GM19324 (cell line): ENCODE measurements around the gene DNAI7.

ENCODE experiments used
- ATAC-seq: cut with Tn5 transposase; IDR thresholded peaks from one replicate; pipeline ENCODE4 v1.9.1; 2021; ENCODE audit warnings: mild to moderate bottlenecking, moderate library complexity; ENCODE audit not compliant: unreplicated experiment, low FRiP score

DNAI7 gene

DNA sequence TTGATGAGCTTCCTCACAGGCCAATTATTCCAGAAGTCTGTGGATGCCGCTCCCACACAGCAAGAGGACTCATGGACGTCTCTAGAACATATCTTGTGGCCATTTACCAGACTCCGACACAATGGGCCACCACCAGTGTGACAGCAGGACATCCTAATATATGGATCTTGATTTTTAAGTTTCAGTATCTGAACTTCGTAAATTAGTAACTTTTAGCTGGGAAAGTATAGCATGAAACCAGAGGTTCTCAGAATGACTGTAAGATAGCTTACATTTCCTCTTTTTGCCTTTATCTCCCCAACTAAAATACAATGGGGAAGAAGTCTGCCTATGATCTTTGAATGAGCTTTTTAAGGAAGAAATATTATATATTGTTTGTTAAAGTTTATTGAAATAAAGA, 87.0 kb downstream of the DNAI7 start:
- ATAC-seq, result peak; percentile 72

DNA sequence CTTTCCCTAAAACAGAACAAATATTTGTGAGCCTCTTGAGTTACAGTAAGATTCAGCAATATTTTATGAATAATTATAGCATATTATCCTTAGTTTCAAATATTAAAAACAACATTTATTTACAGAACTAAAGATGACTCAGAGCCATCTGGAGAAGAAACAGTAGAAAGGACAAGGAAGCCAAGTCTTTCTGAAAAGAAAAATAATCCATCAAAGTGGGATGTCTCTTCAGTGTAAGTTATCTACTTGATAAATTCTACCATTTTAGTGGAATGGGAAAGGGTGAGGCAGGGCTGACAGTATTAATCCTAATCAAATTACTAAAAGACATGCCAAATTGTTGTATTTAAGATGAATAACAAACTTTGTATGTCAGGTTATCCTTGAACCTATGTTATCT, 88.1 kb downstream of the DNAI7 start:
- ATAC-seq, result no peak

DNA sequence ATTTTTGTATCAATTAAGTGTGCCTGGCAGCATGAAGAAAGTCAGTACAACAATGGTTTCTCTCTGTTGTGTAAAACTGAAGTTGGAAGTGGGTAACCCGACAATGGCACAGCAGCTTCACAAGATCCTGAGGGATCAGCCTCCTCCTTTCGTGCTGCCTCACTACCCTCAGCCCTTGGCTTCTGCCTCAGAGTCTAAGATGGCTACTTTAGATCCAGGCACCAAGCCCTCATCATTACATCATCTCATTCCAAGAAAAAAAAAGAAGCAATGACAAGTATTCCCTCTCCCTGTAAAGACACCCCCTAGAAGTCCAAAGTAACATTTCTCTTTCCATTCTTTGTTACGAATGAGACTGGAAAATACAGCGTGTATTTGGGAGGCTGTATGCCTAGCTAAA, 92.6 kb downstream of the DNAI7 start:
- no peak for ATAC-seq

DNA sequence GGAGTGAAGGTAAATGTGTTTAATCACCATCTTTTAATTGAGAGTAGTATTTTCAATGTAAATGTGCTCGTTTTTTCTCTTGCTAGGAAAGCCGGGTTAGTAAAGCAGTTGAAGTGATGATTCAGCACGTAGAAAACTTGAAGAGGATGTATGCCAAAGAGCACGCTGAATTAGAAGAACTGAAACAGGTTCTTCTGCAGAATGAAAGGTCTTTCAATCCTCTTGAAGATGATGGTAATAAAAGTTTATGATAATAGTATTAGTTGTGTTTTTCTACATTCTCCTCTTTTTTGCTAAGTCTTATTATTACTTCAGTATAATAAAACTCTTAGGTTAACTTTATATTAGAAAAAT, 93.9 kb downstream of the DNAI7 start:
- ATAC-seq, result no peak

DNA sequence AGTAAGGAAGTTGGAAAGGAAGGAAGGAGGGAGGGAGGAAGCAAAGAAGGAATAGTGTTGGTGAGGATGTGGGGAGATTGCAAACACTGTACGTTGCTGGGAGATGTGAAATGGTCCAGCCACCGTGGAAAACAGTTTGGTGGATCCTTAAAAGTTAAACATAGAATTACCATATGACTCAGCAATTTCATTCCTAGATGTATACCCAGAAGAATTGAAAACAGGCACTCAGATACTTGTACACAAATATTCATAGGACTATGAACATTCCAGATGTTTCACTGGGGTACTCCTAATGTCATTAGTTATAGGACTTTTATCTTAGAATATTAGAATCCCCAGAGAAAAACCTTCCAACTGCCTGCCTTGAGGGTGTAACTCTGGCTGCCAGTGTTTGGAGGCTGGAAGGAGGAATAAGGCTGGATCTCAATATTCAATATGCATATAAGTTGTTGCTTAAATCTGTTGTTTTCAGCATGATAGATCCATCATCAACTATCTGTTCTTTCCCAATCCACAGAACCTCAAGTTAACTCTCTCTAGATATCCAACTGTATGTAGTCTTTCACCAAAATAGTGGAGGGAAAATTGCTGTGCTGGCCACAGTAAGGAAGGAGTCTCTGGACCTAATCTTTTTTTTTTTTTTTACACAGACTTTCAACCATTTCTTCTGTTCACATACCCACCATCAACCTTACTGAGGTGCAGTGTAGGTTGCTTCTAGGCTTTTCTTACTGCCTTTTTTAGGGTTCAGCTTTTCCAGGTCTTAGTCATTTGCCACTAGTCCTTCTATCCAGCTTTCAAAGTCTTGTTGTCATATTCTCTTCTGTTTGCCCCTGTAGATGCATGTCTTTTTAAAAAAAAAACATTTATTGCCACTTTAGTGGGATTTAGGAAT, 94.5 kb downstream of the DNAI7 start:
- ATAC-seq, result no peak

DNA sequence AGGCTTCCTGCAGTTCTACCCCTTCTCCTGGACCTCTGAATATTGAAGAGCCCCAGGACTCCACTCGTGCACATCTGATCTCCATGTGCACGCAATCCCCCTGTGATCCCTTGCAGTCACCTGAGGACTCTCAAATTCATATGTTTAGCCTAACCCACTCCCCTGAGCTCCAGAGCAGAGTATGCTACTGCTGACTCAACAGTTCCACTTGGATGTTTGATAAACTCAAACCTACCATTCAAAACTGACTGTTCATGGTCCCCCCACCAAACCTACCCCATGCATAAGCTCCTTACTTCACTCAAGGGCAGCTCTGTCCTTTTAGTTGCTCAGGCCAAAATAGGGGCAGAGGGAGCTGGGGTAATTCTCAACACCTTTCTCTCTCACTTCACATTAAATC, 96.0 kb downstream of the DNAI7 start:
- ATAC-seq, result no peak

DNA sequence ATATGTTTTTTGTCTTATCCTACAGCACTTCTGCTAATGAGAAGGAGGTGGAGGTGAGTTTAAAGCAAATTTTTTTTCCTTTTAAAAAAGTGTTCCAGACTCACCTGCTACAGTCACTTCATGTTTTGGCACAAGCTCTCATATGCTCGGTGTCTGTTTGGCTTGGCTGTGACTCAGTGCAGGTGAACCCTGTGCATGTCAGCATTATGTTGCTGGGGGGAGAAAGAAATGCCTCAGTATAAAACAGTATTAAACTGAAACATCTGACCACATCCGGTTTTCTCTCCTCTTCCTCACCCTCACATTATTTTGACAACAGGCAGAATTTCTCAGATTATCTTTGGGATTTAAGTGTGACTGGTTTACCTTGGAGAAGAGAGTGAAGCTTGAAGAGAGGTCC, 105.2 kb downstream of the DNAI7 start:
- ATAC-seq, result no peak

DNA sequence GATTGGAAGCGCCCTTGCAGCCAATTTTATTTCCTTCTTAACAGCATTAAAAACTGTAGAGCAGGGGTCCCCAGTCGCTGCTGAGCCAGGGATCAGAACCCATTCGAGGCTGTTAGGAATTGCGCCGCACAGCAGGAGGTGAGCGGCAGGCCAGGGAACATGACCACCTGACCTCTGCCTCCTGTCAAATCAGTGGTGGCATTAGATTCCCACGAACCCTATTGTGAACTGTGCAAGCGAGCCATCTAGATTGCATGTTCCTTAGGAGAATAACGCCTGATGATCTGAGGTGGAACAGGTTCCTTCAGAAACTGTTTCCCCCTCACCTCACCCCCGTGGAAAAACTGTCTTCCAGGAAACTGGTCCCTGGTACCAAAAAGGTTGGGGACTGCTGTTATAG, 107.4 kb downstream of the DNAI7 start:
- ATAC-seq, result no peak

DNA sequence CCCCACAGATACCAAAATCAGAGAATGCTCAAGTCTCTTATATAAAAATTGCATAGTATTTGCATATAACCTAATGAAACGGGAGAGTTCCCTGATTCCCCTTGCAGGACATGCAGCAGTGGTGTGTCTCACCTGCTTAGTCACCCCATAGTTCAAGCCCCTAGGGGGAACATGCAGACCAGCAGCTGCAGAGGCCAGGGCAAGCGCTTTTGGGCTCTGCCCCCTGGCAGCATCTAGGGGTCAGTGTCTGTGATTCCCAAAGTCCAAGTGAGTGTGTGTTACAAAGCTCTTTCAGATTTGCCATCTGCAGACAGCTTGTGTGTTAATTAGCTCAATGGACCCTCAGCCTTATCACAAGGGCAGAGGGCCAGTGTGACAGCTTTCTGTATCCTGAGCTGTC, 110.1 kb downstream of the DNAI7 start:
- no peak for ATAC-seq

DNA sequence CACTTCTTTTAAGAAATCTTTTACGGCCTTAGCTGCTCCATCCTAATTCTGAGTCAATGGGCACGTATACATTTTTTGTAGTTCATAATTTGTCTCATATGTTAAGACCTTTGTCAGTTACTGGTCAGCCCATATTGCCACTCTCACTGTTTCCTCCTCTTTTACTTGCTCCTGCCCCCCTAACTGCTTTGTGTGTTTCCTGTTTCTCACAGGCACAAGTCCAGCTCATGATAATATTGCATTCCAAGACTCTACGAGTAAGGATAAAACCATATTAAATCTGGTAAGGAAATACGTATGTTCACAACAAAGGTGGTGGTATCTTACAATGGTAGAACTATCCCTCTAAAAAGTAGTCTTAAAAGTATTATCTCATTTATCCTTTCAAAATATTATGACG, 111.7 kb downstream of the DNAI7 start:
- no peak for ATAC-seq

DNA sequence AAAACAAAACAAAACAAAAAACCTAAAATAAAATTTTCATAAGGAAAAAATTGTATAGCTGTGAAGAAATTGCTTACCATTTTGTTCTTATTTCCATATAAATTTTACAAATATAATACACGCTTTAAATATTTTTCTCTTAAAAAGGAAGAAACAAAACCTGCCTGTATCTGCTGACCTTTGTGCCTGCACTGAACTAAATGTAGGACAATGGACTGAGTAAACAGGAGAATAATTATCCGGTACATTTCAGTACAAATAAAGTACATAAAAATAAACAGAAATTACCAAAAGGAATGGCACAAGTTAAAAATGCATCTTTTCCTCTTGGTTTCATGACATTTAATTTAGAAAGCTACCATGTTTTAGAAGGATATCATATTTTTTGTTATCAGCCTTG, 112.3 kb downstream of the DNAI7 start:
- ATAC-seq, result no peak

DNA sequence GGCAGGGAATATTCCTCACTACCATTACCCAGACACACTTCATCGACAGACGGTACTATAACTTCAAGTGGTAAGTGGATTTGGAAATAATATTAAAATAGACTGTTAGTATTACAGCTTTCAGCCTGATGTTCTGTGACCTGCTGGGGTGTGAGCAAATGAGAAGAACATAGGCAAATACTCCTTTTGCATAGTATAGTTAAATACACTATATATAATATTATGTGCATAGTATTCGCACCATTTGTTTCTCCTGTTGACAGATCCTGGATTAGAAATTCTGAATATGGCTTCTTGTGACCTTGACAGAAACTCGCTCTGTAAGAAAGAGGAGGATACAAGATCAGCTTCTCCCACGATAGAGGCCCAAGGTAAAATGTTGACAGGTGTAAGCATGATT, 115.6 kb downstream of the DNAI7 start:
- no peak for ATAC-seq

DNA sequence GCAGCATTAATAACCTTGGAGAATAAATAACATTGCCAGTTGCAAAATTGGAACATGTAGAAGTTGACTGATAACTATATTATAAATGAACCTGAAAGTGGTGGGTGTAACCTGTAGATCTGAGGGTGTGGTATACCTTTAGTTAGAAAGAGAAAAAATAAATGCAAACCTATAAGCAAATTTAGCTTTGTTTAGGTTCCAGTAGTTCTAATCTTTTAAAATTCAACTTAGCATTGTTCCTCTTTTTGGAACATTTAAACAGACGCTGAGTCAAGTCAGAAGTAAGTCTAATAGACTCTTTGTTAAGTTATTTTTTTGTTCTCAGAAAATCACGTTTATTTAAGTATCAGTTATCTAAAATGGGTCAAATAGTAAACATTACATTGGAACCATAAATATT, 120.0 kb downstream of the DNAI7 start:
- ATAC-seq, result no peak

DNA sequence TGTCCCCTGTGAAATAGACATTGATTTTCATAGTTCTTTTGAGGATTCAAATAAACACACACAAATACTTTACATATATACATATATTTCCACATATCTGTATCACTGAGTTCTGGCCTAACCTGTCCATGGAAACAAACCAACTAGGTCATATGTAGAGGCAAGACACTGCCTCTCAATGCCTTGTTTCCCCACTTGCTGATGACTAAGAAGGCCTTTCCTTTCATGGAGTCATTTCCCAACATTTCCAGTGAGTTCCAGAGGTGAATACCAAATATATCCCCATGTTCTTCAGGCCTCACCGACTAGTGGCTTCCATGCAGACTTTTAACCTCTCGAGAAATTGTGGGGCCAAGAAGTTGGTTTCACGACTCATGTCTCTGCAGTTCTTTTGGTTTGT, 120.8 kb downstream of the DNAI7 start:
- no peak for ATAC-seq

DNA sequence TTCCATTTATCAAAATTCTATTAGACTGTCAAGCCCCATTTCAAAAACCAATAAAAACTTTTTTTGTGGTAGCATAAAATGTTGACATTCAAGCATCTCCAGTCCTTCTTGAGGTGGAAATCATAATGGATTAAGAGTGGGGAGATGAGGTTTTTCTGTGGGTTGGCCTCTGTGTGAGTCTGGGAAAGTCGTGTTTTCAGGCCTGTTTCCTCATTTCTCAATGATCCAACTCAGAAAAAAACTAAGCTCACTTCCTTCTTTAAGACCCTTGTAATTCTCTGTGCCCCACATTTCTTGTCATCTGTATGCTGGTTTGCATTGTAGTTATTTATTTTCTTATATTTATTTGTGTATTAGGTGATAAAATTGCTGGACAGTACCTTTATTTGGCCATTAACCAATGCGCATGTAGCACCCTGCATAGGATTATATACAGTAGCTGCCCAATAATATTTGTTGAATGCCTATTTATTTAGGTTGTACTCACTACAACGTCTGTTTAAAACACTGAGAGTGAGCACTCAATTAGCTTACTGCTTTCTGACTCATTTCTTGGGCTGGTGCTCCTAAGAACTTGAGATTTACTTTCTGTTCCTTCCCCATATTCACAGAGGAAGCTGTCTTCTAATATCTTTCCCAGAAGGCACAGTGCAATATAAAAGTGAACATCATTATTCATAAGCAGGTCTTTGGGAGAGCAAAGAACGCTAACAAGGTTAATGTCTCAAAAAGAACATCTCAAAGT, 121.9 kb downstream of the DNAI7 start:
- ATAC-seq, result no peak

DNA sequence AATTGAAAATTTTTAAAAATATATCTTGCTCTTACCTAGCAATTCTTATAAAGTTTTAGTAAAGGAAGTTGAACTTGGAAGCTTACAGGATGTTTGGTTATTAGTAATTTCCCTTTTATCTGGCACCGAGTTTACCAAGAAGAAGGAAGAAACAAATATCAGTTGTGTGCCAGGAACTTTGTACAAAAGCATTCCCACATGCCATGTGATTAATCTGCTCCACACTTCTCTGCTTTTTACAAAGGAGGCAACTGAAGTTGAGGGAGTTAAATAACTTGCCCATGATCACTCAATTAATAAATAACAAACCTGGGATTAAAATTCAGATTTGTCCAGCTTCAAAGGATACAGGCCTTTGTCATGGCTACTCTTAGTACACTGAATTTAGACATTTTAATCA, 123.6 kb downstream of the DNAI7 start:
- no peak for ATAC-seq

DNA sequence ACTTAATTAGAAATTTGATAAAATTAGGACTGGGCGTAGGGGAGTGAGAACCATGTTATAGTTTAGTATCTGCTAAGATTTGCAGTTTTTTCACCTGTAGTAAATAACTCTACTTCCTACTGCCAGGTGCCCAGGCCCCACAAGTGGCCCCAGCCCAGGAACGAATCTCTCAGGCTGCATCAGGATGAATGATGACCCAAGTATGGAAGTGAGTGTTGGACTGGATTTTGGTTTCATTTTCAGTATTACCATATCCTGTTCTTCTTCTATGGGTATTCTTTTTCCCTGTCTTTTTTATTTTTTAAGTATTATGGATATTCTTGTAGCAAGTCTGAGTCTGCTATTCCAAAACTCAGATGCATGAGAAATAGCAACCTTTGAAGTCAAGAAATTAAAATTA, 125.7 kb downstream of the DNAI7 start:
- no peak for ATAC-seq

DNA sequence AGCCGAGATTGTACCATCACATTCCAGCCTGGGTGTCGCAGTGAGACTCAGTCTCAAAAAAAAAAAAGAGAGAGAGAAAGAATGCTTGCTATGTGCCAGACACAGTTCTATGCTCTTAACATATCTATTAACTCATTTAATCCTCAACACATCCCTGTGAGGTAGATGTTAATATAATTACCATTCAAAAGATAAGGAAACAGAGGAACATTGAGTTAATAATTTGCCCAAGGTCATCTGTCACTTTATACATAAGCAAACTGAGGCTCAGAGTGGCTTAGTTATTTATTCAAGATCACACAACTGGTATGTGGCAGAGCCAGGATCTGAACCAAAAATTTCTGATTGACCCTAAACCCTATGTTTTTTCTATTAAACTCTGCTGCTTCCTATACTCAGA, 129.9 kb downstream of the DNAI7 start:
- no peak for ATAC-seq

DNA sequence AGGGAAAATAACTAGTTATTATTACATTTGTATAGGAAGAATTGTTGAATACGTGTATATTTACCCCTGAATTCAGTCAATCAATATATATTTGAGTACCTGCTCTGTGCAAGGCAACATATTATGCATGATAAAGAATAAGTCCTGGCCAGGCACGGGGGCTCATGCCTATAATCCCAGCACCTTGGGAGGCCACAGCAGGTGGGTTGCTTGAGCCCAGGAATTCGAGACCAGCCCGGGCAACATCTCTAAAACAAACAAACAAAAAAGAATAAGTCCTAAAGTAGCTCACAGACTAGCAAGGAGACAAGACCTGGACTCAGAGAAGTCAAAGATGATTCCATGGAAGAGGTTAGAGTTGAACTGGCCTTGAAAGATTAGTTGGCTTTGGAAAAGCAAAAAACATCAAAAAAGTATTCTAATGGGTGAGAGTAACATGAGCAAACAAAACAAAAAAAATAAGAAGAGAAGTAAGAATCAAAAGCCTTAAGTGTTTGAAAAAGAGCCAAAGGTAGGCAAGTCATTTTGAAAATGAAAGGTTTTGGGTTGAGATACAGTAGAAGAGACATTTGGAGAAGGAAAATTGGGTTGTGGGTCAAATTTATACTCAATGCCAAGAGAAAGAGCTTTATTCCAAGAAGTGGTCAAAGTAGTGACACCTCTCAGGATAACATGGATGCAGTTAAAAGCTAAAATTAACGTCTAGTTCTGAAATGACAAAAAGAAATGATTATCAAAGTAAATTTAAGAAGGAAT, 130.9 kb downstream of the DNAI7 start:
- ATAC-seq, result no peak

DNA sequence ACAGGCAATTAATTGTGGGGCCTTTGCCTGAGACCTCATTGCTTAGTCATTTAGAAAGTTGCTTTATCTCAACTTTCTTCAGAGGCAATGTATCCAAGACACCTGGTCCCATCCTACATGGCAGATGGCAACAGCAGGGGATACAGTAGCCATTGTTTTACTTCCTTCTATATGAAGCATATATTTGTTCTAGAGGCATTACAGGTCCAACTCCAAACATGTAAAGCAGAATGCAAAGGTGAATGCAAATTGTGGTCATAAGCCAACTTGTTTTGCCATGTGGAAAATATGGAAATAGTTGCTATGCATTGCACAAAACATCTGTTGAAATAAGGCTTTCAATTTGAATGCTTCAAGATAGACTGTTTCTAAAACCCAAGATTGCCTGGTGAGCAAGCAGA, 136.3 kb downstream of the DNAI7 start:
- ATAC-seq, result peak; percentile 41
